Measurements from ENCODE around the gene ABCC1.
"Not testable (repeated sequence)": the region's sequence is repeated elsewhere in the genome, so short reads cannot be mapped to it uniquely, and the experiment has no call there.

ABCC1 gene

DNA sequence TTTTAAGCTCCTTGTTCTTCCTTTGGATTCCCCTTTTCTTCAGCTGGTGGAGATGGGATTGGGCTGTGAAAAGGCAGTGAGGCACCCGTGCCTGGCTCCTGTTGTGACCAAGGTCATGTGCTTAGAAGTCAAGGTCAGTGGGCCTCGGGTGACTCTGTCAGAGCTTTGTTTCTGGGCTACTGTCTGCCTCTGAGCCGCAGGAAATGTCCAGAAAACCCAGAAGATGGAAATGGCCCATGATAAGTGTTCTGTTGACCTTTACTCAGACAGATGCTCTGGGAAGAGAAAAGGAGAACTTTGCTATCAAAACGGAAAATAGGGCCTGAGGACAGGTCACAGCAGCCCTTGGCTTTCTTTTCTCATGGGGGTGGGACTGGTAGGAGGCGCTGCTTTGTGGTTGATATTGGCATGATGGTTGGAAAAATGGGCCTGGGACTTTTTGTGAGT lies 2.9 kb downstream of the ABCC1 start:
- Mint-ChIP-seq H3K4me1 (ENCODE audit: low read depth) (peaks cover 50% of the 10 kb centered on the region), H3K4me3 (peak overlapping the region; percentile 99), H3K27ac (peak overlapping the region; percentile 98), H3K36me3 (ENCODE audit: low read depth) (peaks cover 41% of the 10 kb centered on the region), H3K27me3 (ENCODE audit: low read depth) (no peaks in the 10 kb centered on the region), H3K9me3 (no peaks in the 10 kb centered on the region)
- DNase-seq (ENCODE audit: low spot score): peak; percentile 23

DNA sequence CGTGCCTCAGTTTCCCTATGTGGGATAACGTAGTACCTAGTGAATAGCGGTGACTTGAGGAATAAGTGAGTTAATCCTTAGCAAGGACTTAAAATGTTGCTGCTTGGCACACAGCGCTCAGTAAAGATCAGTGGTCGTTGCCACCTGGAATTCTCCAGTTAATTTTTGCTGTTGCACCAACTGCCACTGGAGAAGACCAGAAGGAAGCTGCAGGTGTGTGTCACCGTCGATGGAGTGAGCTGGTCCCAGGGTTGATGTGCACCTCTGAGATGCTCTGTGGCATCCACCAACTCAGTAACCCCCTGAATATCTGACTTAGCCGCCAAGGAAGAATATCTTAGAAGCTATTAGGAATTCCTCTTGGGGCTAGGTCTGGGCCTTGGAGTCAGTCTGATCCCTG lies 4.1 kb downstream of the ABCC1 start:
- H3K4me1 Mint-ChIP-seq (ENCODE audit: low read depth): peaks cover 52% of the 10 kb centered on the region
- peak overlapping the region; percentile 36 for H3K27ac Mint-ChIP-seq

DNA sequence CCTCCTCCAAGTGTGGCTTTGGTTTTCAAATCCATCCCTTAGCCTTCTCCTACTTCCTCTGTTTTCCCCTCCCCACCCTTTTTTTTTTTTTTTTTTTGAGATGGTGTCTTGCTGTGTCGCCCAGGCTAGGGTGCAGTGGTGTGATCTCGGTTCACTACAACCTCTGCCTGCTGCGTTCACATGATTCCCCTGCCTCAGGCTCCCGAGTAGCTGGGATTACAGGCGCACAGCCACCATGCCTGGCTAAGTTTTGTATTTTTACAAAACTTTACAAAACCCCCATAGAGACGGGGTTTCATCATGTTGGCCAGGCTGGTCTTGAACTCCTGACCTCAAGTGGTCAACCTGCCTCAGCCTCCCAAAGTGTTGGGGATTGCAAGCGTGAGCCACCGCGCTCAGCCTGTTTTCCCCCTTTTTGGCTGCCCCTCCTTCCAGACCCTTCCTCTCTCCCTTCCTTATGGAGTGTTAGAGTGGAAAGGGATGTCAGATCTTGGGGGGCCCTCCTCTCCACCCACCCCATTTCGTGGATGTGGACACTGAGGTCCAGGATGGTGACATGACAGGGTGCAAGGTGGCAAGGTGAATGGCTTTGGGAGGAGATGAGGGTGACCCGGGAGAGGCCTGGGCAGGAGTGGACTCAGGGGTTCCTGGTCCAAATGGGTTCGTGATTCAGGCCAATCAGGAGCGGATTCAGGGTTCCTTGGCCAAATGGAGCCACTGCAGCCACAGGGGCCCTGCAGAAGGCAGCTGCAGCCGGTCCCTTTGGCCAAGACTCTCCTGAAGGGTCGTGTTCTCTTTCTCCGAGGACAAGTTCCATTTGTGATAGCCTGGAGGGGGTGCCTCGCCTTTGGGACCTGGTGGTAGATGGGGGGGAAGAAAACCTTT lies 4.8 kb downstream of the ABCC1 start:
- Mint-ChIP-seq H3K4me3 (no peak overlapping the region), H3K9me3 (no peaks in the 10 kb centered on the region), H3K4me1 (ENCODE audit: low read depth) (peaks cover 53% of the 10 kb centered on the region), H3K36me3 (ENCODE audit: low read depth) (peaks cover 43% of the 10 kb centered on the region), H3K27me3 (ENCODE audit: low read depth) (no peaks in the 10 kb centered on the region), H3K27ac (peak overlapping the region; percentile 56)
- DNase-seq (ENCODE audit: low spot score): no peak

More for the DNA sequence above, 4.1 kb downstream of the ABCC1 start:
- Mint-ChIP-seq H3K9me3 (no peaks in the 10 kb centered on the region), H3K36me3 (ENCODE audit: low read depth) (peaks cover 43% of the 10 kb centered on the region), H3K4me3 (peak overlapping the region; percentile 34), H3K27me3 (ENCODE audit: low read depth) (no peaks in the 10 kb centered on the region)
- DNase-seq (ENCODE audit: low spot score): no peak

DNA sequence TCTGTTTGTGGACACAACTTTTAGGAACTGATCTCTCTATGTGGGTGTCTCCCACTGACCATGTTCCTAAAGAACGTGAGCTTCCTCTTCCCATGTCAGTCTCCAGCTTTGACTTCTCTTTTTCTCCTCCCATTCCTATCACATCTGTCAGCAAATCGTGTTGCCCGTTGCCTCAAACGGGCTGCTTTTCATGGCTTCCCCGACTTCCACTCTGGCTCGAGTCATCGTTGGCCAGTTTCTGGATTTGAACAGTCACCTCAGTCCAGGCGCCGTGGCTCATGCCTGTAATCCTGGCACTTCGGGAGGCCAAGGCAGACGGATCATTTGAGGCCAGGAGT lies 5.4 kb downstream of the ABCC1 start:
- Mint-ChIP-seq H3K27me3 (ENCODE audit: low read depth) (no peaks in the 10 kb centered on the region), H3K4me3 (no peak overlapping the region), H3K27ac (peak overlapping the region; percentile 56), H3K9me3 (no peaks in the 10 kb centered on the region), H3K36me3 (ENCODE audit: low read depth) (peaks cover 43% of the 10 kb centered on the region), H3K4me1 (ENCODE audit: low read depth) (peaks cover 59% of the 10 kb centered on the region)
- DNase-seq (ENCODE audit: low spot score): no peak

DNA sequence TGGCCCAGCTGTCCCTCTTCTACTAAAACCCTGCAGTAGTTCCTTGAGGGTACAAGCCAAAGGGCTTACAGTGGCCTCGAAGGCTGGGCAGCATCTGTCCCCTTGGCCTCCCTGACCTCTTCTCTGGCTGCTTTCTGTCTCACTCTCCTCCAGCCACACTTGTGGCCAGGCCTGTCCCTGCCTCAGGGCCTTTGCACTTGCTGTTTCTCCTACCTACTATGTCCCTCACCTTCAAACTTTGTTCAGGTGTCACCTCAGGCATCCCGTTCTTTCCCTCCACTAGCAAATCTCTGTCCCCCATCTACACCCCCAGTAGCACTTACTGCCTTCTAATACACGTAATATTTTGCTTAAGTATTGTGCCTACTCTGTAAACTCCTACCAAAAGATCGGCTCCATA lies 6.0 kb downstream of the ABCC1 start:
- H3K27me3 Mint-ChIP-seq (ENCODE audit: low read depth): no peaks in the 10 kb centered on the region
- H3K36me3 Mint-ChIP-seq (ENCODE audit: low read depth): peaks cover 41% of the 10 kb centered on the region
- H3K27ac Mint-ChIP-seq: peak overlapping the region; percentile 78
- peaks cover 65% of the 10 kb centered on the region for H3K4me1 Mint-ChIP-seq (ENCODE audit: low read depth)
- DNase-seq (ENCODE audit: low spot score): no peak
- H3K4me3 Mint-ChIP-seq: peak overlapping the region; percentile 6
- no peaks in the 10 kb centered on the region for H3K9me3 Mint-ChIP-seq

DNA sequence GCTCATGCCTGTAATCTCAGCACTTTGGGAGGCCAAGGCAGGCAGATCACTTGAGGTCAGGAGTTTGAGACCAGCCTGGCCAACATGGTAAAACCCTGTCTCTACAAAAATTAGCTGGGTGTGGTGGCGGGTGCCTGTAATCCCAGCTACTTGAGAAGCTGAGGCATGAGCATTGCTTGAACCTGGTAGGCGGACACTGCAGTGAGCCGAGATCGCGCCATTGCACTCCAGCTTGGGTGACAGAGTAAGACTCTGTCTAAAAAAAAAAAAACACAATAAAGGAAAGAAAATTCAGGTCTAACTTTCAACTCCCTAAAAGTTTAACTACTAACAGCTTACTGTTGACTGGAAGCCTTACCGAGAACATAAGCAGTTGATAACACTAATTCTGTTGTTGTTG lies 6.7 kb downstream of the ABCC1 start:
- Mint-ChIP-seq H3K4me3 (peak overlapping the region; percentile 34), H3K27ac (peak overlapping the region; percentile 78), H3K4me1 (ENCODE audit: low read depth) (peaks cover 66% of the 10 kb centered on the region), H3K36me3 (ENCODE audit: low read depth) (peaks cover 37% of the 10 kb centered on the region)
- H3K9me3 Mint-ChIP-seq; H3K27me3 Mint-ChIP-seq (ENCODE audit: low read depth); DNase-seq (ENCODE audit: low spot score): not testable (repeated sequence)

DNA sequence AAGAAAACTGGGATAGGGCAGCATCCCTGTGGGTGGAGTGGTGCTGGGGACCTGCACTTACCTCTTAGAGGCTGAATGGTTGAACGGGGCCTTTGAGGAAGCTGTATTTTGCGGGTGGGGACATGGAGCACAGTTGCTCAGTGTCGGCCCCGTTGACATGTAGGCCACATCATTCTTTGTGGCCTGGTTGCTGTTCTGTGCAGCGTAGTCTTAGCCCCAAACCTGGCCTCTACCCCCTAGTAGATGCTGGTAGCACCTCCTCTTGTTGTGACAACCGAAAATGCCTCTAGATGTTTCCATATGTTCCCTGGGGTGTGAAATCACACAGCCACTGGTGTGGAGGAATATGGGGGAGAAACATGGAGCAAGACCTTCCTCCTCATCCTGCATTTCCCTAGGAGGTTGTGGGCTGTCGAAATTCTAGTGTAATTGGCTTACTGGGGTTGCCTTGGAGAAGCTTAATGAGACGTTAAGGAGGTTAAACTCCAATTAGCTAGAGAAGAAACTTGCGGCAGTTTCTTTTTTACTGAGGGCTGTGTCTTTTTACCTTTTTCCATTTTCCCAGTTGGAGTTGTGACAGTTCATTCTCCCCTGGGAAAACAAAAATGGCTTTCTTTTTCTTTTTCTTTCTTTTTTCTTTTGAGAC lies 9.4 kb downstream of the ABCC1 start:
- Mint-ChIP-seq H3K36me3 (ENCODE audit: low read depth) (peaks cover 38% of the 10 kb centered on the region), H3K9me3 (peaks cover 12% of the 10 kb centered on the region)

DNA sequence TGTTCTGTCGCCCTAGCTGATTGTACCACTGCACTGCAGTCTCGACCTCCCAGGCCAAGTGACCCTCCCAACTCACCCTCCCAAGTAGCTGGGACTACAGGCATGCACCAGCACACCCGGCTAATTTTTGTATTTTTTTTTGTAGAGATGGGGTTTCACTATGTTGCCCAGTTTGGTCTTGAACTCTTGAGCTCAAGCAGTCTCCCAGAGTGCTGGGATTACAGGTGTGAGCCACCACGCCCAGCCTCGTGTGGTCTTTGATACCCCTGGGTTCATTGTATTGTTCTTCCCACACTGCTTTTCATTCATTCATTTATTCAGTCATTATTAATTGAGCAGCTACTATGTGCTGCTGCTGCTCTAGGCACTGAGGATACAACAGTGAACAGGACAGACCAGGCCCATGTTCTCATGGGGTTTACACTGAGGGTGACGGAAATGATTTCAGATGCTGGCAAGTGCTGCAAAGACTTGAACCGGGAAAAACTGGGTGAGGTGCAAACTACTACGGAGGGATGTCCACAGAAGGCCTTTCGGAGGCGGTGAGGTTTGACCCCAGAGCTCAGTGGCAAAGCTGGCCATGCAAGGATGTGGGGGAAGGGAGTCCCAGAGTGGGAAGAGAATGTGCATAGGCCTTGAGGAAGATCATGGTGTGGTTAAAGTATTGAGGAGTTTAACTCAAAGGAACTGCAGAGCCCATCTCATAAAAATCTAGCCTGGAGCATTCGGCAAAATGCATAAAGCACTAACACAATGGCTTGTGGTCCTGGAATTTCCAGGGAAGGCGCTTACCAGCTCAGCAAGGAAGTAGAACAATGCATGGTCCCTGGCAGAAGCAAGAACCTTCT lies 10.9 kb downstream of the ABCC1 start:
- Mint-ChIP-seq H3K36me3 (ENCODE audit: low read depth) (peaks cover 41% of the 10 kb centered on the region), H3K27me3 (ENCODE audit: low read depth) (no peaks in the 10 kb centered on the region), H3K4me3 (peak overlapping the region; percentile 81), H3K27ac (peak overlapping the region; percentile 97), H3K4me1 (ENCODE audit: low read depth) (peaks cover 64% of the 10 kb centered on the region), H3K9me3 (peaks cover 22% of the 10 kb centered on the region)
- DNase-seq (ENCODE audit: low spot score): no peak

More for the DNA sequence above, 9.4 kb downstream of the ABCC1 start:
- no peak for DNase-seq (ENCODE audit: low spot score)
- Mint-ChIP-seq H3K27me3 (ENCODE audit: low read depth) (no peaks in the 10 kb centered on the region), H3K27ac (peak overlapping the region; percentile 97), H3K4me3 (peak overlapping the region; percentile 81), H3K4me1 (ENCODE audit: low read depth) (peaks cover 65% of the 10 kb centered on the region)

DNA sequence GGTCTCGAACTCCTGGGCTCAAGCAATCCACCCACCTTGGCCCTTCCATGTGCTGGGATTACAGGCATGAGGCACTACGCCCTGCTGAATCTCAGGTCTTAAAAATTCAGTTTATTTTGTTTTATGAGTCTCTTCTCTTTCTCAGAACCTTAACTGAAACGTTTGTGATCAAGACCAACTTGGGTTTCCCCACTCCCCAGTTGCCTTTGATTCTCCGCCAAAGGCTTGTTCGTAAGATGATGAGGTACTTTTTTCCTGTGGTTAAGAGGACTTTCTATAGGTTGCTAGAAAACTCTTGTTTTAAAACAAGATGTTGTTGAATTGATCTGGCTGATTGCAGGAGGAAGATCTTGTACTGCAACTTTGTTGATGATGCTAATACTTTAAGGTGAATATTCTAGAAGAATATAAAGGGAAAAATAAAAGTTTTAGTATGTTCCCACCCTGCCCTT lies 11.7 kb downstream of the ABCC1 start:
- peak overlapping the region; percentile 81 for H3K4me3 Mint-ChIP-seq
- peaks cover 22% of the 10 kb centered on the region for H3K9me3 Mint-ChIP-seq
- H3K36me3 Mint-ChIP-seq (ENCODE audit: low read depth): peaks cover 44% of the 10 kb centered on the region
- peak; percentile 80 for DNase-seq (ENCODE audit: low spot score)
- H3K27ac Mint-ChIP-seq: peak overlapping the region; percentile 97
- peaks cover 59% of the 10 kb centered on the region for H3K4me1 Mint-ChIP-seq (ENCODE audit: low read depth)
- H3K27me3 Mint-ChIP-seq (ENCODE audit: low read depth): no peaks in the 10 kb centered on the region

DNA sequence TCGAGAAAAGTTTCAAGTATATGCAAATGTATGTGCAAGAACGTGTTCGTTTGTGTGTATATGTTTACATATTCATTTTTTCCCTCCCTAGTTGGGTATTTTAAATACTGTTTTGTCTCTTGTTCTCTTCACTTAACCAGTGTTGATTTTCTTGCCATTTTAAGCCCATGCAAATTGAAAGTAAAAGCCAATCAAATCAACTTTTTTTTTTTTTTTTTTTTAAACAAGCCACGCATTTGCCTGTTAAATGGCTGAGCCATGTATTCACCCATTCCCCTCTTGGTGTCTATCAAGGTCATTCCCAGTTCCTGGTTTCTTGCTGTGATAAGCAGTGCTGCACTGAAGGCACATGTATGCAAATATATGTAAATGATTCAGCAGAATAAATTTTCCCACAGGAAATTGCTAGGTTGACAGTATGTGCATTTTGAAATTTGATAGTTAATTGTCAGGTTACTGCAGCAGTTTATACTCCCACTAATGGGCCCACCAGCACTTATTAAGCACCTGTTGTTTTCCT lies 12.2 kb downstream of the ABCC1 start:
- H3K27ac Mint-ChIP-seq: peak overlapping the region; percentile 97

DNA sequence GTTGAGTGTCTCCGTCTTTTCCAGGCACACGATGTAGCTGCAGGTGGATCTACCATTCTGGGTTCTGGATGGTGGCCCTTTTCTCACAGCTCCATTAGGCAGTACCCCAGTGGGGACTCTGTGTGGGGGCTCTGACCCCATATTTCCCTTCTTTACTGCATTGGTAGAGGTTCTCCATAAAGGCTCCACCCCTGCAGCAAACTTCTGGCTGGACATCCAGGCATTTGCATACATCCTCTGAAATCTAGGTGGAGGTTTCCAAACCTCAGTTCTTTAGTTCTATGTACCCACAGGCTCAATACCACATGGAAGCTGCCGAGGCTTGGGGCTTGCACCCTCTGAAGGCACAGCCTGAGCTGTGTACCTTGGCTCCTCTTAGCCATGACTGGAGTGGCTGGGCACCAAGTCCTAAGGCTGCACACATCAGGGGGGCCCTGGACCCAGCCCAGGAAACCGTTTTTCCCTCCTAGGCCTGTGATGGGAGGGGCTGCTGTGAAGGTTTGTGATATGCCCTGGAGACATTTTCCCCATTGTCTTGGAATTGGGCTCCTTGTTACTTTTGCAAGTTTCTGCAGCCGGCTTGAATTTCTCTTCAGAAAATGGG lies 14.0 kb downstream of the ABCC1 start:
- Mint-ChIP-seq H3K36me3 (ENCODE audit: low read depth) (peaks cover 52% of the 10 kb centered on the region), H3K27ac (peak overlapping the region; percentile 97), H3K4me3 (peak overlapping the region; percentile 64), H3K27me3 (ENCODE audit: low read depth) (no peaks in the 10 kb centered on the region), H3K4me1 (ENCODE audit: low read depth) (peaks cover 60% of the 10 kb centered on the region), H3K9me3 (peaks cover 26% of the 10 kb centered on the region)
- DNase-seq (ENCODE audit: low spot score): no peak

More for the DNA sequence above, 12.2 kb downstream of the ABCC1 start:
- H3K4me1 Mint-ChIP-seq (ENCODE audit: low read depth): peaks cover 56% of the 10 kb centered on the region
- no peaks in the 10 kb centered on the region for H3K27me3 Mint-ChIP-seq (ENCODE audit: low read depth)
- peak overlapping the region; percentile 81 for H3K4me3 Mint-ChIP-seq
- DNase-seq (ENCODE audit: low spot score): no peak
- peaks cover 22% of the 10 kb centered on the region for H3K9me3 Mint-ChIP-seq
- H3K36me3 Mint-ChIP-seq (ENCODE audit: low read depth): peaks cover 44% of the 10 kb centered on the region

DNA sequence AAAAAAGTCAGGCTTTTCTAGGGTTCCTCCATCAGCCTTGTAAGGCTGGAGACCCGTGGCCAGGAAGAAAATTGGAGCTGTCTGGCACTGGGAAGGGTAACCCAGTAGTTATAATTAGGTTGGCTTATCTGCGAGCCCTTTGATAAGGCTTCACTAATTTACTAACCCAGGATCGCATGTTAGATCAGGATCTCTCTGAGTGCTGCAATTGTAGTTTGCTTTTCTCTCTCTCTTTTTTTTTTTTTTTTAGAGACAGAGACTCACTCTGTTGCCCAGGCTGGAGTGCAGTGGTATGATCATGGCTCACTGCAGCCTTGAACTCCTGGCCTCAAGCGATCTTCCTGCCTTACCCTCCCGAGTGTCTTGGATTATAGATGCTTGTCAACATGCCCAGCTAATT lies 17.0 kb downstream of the ABCC1 start:
- Mint-ChIP-seq H3K9me3 (peaks cover 39% of the 10 kb centered on the region), H3K4me1 (ENCODE audit: low read depth) (peaks cover 32% of the 10 kb centered on the region), H3K27me3 (ENCODE audit: low read depth) (no peaks in the 10 kb centered on the region), H3K27ac (no peak overlapping the region), H3K4me3 (no peak overlapping the region), H3K36me3 (ENCODE audit: low read depth) (peaks cover 76% of the 10 kb centered on the region)
- DNase-seq (ENCODE audit: low spot score): no peak

DNA sequence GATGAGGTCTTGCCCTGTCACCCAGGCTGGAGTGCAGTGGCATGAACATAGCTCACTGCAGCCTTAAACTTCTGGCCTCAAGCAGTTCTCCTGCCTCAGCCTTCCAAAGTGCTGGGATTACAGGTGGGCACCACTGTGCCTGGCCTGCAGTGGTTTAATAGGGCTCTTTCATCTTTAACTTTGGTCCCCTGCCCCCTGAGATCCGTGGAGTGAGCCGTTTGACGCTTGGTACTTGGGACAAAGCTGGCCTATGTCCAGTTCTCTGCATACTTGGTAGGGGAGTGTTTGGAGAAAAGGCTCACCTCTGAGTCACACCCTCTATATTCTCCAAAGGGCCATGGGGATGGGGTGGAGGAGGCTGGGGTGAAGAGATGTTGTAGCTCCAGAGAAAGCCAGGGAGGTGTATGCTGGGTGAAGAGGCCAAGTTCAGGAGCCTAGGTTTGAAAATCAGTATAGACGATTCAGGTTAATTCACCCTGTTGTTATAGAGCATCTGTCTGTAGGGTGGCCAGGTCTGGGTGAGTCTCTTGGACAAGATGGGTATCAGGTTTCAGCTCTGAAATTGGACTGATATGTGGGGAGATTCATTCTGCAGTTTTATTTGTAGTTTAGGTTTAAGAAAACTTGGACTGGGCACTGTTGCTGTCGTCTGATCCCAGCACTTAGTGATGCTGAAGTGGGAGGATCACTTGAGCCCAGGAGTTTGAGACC lies 17.6 kb downstream of the ABCC1 start:
- Mint-ChIP-seq H3K36me3 (ENCODE audit: low read depth) (peaks cover 82% of the 10 kb centered on the region), H3K4me3 (no peak overlapping the region), H3K4me1 (ENCODE audit: low read depth) (peaks cover 26% of the 10 kb centered on the region), H3K9me3 (peaks cover 45% of the 10 kb centered on the region), H3K27me3 (ENCODE audit: low read depth) (no peaks in the 10 kb centered on the region), H3K27ac (peak overlapping the region; percentile 41)
- no peak for DNase-seq (ENCODE audit: low spot score)

Data from T-helper 2 cell treated with Interferon-gamma antibody and Interleukin-4, amounts not matched to agents 5 μg/mL and 100 μg/mL, for 36 hours (primary cell).